Sigmoid colon (tissue), 4 donors: ENCODE results near the gene DMRTB1.

Experiments used
- POLR2A ChIP-seq, 2 donors: fragments of 450-650 bp; IDR thresholded peaks; one replicate each; pipeline ENCODE4 v1.6.1; 2016; ENCODE audit warnings: antibody characterized with exemption in 2 of 2, mild to moderate bottlenecking in 2 of 2, moderate library complexity in 2 of 2
- POLR2AphosphoS5 ChIP-seq, 4 donors: sonication (generic); formaldehyde crosslinking; IDR thresholded peaks; one replicate each; pipeline ENCODE4 v1.6.1; 2017; ENCODE audit warnings: antibody characterized with exemption in 4 of 4
- TF ChIP-seq, protein P1 (sequence below), 4 experiments: fragments of 450-650 bp in 3 of 4; fragments of 200-600 bp in 1 of 4; IDR thresholded peaks; one replicate each; pipeline ENCODE4 v1.5.1; 2016 to 2019; ENCODE audit warnings: antibody characterized with exemption in 4 of 4, mild to moderate bottlenecking in 3 of 4, moderate library complexity in 2 of 4

DNA sequence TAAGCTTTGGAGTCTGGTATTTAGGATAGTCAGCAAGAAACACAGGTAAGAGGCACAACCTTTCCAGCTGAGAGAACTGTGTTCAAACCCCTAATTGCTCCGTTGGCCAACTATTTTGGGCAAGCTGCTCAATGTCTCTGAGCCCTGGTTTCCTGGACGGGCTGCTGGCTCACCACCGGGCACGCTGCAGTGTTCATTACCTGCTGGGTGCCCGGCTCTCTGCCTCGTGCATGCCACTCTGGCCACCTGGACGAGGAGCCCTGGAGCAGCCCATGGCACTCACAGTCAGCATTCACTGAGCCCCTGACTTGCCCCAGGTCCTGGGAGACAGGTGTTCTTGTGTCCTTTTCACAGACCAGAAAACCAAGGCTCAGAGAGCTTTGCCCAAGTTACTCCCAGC is 51.0 kb downstream of the DMRTB1 start:
- TF ChIP-seq POLR2AphosphoS5 (IDR thresholded peaks at IDR 0.05) (no peak), POLR2A (IDR thresholded peaks at IDR 0.05) (no peak)
- TF ChIP-seq, protein P1, sequence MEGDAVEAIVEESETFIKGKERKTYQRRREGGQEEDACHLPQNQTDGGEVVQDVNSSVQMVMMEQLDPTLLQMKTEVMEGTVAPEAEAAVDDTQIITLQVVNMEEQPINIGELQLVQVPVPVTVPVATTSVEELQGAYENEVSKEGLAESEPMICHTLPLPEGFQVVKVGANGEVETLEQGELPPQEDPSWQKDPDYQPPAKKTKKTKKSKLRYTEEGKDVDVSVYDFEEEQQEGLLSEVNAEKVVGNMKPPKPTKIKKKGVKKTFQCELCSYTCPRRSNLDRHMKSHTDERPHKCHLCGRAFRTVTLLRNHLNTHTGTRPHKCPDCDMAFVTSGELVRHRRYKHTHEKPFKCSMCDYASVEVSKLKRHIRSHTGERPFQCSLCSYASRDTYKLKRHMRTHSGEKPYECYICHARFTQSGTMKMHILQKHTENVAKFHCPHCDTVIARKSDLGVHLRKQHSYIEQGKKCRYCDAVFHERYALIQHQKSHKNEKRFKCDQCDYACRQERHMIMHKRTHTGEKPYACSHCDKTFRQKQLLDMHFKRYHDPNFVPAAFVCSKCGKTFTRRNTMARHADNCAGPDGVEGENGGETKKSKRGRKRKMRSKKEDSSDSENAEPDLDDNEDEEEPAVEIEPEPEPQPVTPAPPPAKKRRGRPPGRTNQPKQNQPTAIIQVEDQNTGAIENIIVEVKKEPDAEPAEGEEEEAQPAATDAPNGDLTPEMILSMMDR (IDR thresholded peaks at IDR 0.05) = no peak
